Effector CD8-positive, alpha-beta T cell (primary cell): Measurements from ENCODE around the gene IQGAP3.

ENCODE experiments used
- DNase-seq: peaks from one replicate; lab custom pipeline; 2025; lab: John Stamatoyannopoulos, UW

IQGAP3 gene

GRCh38 chr1:156539818-156540355, 32.5 kb downstream of the IQGAP3 start:
- no peak for DNase-seq

DNA sequence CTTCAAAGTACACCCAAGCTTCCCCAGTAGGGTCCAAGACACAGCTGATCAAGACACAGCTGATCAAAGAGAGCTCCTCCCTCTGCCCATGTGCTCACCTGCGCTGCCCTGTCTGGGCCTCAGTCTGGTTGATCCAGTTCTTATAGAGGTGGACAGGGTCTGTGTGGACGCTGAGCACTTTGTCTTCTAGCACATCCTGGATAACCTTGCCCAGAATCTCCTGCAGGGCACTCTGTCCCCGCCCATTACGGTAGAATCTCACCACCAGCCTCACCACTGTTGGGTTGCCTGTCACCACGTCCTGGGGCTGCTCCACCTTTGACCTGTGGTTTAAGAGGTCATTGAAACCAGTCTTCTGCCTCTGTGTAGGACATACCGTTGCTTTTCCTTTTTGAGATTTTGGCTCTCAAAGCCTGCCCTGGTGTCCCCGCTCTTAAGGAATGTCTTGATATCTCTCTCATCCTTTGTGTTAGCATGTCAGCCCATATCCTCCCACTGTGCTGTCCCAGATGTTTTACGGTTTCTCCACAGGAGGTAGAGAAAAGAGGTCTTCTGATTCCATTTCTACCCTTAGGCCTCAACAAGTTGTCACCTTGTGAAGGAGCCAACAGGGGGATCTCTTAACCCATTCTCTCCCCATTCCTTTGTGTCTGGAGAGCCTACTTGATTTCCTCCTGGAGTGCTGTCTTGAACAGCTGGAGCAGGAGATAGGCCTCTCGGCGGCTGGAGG, 33.5 kb downstream of the IQGAP3 start:
- DNase-seq: no peak

GRCh38 chr1:156537027-156537426, 35.3 kb downstream of the IQGAP3 start:
- no peak for DNase-seq

- DNase-seq: no peak
Observed at GRCh38 chr1:156534424-156535060, 37.8 kb downstream of the IQGAP3 start.

GRCh38 chr1:156533568-156534220, 38.7 kb downstream of the IQGAP3 start:
- no peak for DNase-seq

DNA sequence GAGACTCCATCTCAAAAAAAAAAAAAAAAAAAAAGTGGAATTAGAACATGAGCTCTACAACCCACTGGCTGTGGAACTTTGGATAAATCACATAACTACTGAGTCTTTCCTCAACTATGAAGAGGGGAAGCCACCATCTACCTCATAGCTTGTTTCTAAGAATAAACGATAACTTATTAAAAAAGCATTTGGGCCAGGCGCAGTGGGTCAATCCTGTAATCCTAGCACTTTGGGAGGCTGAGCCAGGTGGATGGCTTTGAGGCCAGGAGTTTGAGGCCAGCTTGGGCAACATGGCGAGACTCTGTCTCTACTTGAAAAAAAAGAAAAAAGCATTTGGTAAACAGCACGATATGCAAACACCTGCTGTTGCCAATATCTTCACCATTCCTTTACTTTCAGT, 40.0 kb downstream of the IQGAP3 start:
- DNase-seq: no peak

DNA sequence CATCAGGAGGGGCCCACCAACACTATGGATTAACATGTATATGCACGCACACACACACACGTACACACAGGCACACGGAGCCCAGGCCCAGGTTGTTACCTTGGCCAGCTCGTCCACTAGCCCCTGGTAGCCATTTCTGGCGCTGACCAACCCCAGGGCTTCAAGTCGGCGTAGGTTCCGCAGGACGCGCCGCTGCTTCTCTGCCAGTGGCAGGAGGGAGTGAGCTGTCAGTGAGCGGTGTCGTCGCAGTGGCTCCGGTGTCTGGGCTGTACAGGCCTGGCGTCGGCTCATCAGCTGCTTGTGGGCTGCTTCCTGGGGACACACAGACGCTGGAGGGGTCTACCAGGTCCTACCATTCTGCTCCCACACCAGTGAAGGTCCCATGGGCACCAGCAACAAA, 42.4 kb downstream of the IQGAP3 start:
- no peak for DNase-seq

- DNase-seq: no peak
Observed at GRCh38 chr1:156528875-156529425, 43.4 kb downstream of the IQGAP3 start.

DNA sequence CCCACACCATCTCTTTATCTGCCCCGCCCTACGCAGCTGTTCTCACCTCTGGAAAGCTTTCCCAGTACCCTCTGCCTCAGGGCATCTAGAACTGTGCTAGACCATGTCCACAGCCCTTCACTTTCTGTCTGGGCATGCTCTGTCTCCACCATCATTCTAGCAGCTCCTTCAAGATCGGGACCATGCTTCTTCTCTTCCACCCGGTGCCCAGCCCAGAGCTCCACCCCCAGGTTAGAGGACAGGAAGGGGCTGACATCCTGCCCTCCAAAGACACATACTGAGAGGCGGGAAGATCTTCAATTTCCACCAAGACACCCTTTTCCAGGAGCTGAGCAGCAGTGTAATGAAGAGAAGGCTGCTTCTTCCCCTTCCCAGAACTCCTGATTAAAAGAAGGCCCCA, 44.1 kb downstream of the IQGAP3 start:
- DNase-seq: no peak

DNA sequence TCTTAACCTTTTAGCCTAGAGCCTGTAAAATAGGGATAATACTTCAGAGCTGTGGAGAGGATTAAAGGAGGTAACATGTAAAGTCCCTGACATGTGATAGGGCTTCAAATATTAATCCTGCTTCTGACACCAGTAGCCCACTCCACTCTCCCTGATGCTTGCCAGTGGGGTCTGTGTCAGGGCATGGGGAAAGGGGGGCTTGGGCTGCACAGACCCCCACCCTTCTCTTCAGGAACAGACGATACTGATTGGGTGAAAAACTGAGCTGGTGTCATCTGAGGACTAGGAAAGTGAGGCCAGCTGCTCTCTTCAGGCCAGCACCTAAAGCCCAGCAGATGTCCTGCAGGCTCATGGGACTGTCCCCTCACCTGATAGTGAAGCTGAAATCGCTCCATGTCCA, 44.8 kb downstream of the IQGAP3 start:
- no peak for DNase-seq

DNA sequence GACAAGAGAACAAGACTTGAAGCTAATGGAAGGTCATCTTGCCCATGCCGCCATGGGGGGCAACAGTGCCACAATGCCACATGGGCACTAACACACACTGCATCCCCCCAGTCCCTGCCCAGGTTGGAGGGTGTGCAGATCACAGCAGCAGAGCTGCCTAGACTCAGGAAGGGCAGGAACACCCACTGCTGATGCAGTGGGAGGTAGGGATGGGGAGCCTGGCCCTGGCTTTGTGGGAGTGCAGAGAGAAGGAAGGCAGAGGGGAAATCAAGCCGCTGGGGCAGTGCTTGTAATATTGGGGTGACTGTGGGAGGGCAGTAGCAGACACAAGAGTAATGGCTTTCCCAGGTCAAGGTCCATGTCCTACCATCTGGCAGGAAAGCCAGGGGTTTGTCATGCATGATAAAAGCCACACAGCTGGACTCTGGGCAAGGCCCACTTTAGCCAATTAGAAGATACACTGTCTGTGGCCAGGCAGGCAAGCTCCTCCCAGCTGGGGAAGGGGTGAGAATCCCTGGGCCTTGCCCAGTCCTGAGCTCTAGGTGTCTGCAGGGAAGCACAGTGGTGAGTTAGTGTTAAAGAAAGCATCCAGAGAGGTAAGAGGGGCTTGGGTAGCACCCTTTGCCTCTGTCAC, 46.4 kb downstream of the IQGAP3 start:
- DNase-seq: no peak

- DNase-seq: no peak
Observed at GRCh38 chr1:156525071-156525501, 47.3 kb downstream of the IQGAP3 start.

- DNase-seq: no peak
Observed at GRCh38 chr1:156524481-156524869, 47.9 kb downstream of the IQGAP3 start.

- no peak for DNase-seq
Observed at GRCh38 chr1:156523801-156524480, 48.4 kb downstream of the IQGAP3 start.

DNA sequence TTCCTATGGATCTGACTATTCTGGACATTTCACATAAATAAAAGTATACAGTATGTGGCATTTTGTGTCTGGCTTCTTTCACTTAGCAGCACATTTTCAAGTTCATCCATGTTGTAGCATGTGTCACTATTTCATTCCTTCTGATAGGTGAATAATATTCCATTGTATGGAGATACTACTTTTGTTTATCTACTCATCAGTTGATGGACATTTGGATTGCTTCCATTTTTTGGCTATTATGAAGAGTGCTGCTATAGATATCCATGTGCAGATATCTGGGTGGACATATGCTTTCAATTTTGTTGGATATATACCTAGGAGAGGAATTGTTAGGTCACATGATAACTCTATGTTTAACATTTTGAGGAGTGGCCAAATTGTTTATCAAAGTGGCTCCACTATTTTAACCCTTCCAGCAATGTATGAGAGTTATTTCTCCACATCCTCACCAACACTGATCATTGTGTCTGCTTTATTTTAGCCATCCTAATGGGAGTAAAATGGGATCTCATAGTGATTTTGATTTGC, 49.9 kb downstream of the IQGAP3 start:
- no peak for DNase-seq

- no peak for DNase-seq
Observed at GRCh38 chr1:156517748-156518147, 54.6 kb downstream of the IQGAP3 start.

DNA sequence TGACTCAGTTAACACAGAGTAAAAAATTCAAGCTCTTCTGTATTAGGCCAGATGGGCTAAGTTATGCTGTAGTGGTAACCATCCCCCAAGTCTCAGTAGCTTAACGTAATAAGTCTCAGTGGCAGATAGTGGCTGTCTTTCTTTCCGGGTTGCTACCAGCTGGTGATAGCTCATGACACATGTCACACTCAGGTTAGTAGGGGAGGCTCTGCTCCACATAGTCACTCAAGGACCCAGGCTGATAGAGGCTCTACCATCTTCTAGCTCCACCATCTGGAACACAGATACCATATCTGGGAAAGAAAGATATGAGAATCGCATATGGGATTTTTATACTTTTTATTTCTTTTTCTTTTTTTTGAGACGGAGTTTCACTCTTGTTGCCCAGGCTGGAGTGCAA, 55.5 kb downstream of the IQGAP3 start:
- no peak for DNase-seq

- no peak for DNase-seq
Observed at GRCh38 chr1:156515956-156516355, 56.4 kb downstream of the IQGAP3 start.

GRCh38 chr1:156513185-156513584, 59.2 kb downstream of the IQGAP3 start:
- DNase-seq: no peak

DNA sequence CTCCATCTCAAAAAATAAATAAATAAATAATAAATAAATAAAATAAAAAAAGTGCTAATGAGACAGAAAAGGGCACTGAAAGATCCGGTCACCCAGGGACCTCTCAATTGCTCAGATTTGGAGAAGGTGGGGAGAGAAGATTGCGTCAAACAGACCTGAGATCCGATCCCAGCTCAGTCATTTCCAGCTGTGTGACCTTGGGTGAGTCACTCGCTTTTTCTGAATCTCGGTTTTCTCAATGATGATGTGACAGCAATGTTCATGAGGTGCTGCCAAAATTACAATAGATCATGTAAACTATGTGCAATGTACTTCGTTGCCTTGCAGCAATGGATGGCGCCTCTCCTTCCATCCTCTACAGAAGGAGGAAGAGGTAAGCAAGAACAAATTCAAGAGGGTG, 60.7 kb downstream of the IQGAP3 start:
- no peak for DNase-seq

GRCh38 chr1:156510709-156511108, 61.7 kb downstream of the IQGAP3 start:
- DNase-seq: no peak
